ENCODE results near the gene DNAH1.

GRCh38 chr3:52385157-52385556 lies 69.0 kb downstream of the DNAH1 start:
- TF ChIP-seq, protein P1, sequence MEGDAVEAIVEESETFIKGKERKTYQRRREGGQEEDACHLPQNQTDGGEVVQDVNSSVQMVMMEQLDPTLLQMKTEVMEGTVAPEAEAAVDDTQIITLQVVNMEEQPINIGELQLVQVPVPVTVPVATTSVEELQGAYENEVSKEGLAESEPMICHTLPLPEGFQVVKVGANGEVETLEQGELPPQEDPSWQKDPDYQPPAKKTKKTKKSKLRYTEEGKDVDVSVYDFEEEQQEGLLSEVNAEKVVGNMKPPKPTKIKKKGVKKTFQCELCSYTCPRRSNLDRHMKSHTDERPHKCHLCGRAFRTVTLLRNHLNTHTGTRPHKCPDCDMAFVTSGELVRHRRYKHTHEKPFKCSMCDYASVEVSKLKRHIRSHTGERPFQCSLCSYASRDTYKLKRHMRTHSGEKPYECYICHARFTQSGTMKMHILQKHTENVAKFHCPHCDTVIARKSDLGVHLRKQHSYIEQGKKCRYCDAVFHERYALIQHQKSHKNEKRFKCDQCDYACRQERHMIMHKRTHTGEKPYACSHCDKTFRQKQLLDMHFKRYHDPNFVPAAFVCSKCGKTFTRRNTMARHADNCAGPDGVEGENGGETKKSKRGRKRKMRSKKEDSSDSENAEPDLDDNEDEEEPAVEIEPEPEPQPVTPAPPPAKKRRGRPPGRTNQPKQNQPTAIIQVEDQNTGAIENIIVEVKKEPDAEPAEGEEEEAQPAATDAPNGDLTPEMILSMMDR (IDR thresholded peaks at IDR 0.05): peak in 1 of 4 experiments; percentile 22
- TF ChIP-seq POLR2A (IDR thresholded peaks at IDR 0.05) (no peak), POLR2AphosphoS5 (IDR thresholded peaks at IDR 0.05) (no peak)
